Esophagus muscularis mucosa (tissue), 4 donors: ENCODE data around the gene FBXW4.

Source experiments
- CTCF ChIP-seq, 3 experiments: fragments of 200-600 bp in 2 of 3; fragments of 450-650 bp in 1 of 3; sonication (generic) in 2 of 3; IDR thresholded peaks; one replicate each; pipeline ENCODE4 v1.5.1; 2017 to 2019; ENCODE audit warnings: antibody characterized with exemption in 3 of 3, mild to moderate bottlenecking in 2 of 3, moderate library complexity in 1 of 3
- EP300 ChIP-seq: sonication (generic); formaldehyde crosslinking; IDR thresholded peaks from one replicate; pipeline ENCODE4 v1.6.1; 2017; ENCODE audit warnings: antibody characterized with exemption
- POLR2A ChIP-seq: fragments of 450-650 bp; IDR thresholded peaks from one replicate; pipeline ENCODE4 v1.6.1; 2017; ENCODE audit warnings: antibody characterized with exemption, moderate library complexity, mild to moderate bottlenecking, low read depth
- POLR2AphosphoS5 ChIP-seq, 2 donors: sonication (generic); formaldehyde crosslinking; IDR thresholded peaks; one replicate each; pipeline ENCODE4 v1.6.1; 2017; ENCODE audit warnings: antibody characterized with exemption in 2 of 2

DNA sequence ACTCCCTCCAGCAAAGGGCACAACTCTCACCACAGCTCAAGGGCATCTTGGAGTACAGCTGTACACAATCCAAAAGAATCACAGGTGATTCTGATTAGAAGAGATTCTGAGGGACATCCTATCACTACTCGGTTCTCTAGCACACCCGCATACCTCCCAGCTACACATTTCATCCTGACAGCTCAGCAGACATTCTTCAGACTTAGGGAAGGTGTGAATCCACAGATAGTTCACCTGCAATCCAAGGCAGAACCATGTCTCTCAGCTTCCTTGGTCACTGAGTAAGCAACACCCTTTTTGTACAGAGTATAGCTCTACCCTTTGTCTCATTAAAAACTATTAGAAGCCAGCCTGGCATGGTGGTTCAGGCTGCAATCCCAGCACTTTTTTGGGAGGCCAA, 26.8 kb upstream of the FBXW4 start:
- TF ChIP-seq CTCF (IDR thresholded peaks at IDR 0.05) = no peak
- no peak for TF ChIP-seq POLR2AphosphoS5 (IDR thresholded peaks at IDR 0.05)
- no peak for TF ChIP-seq EP300
- TF ChIP-seq POLR2A = no peak
